A204.1 (cell line): Measurements from ENCODE around the gene EXOSC3.
"Not testable (repeated sequence)": the region's sequence is repeated elsewhere in the genome, so short reads cannot be mapped to it uniquely, and the experiment has no call there.

Experiments
- FAIRE-seq: peaks from 2 replicates; lab custom pipeline; 2012; peaks lifted over from hg19 to GRCh38; lab: Jason Lieb, UNC

EXOSC3 gene

GRCh38 chr9:37775216-37775919 is 9.5 kb downstream of the EXOSC3 start:
- no peak for FAIRE-seq

GRCh38 chr9:37769995-37770394 is 14.9 kb downstream of the EXOSC3 start:
- FAIRE-seq = no peak

- no peak for FAIRE-seq
Measured at GRCh38 chr9:37769306-37769705, 15.6 kb downstream of the EXOSC3 start.

- not testable (repeated sequence) for FAIRE-seq
Measured at GRCh38 chr9:37765263-37765662, 19.6 kb downstream of the EXOSC3 start.

GRCh38 chr9:37761511-37761910 is 23.4 kb downstream of the EXOSC3 start:
- FAIRE-seq = no peak

- no peak for FAIRE-seq
Measured at GRCh38 chr9:37760416-37761161, 24.3 kb downstream of the EXOSC3 start.

- no peak for FAIRE-seq
Measured at GRCh38 chr9:37758747-37759146, 26.1 kb downstream of the EXOSC3 start.

GRCh38 chr9:37753489-37754190 is 31.2 kb downstream of the EXOSC3 start, which contains the start of gene TRMT10B:
Gene TRMT10B, plus strand, starts transcription at chr9:37753805. Its CDS starts 8,127 bp downstream, at chr9:37761932.
- FAIRE-seq = no peak

- no peak for FAIRE-seq
Measured at GRCh38 chr9:37752642-37753488, 32.0 kb downstream of the EXOSC3 start.

- not testable (repeated sequence) for FAIRE-seq
Measured at GRCh38 chr9:37752112-37752511, 32.8 kb downstream of the EXOSC3 start.

GRCh38 chr9:37751704-37752103 is 33.2 kb downstream of the EXOSC3 start:
- not testable (repeated sequence) for FAIRE-seq

- no peak for FAIRE-seq
Measured at GRCh38 chr9:37751186-37751585, 33.7 kb downstream of the EXOSC3 start.

GRCh38 chr9:37749129-37749528 is 35.7 kb downstream of the EXOSC3 start:
- FAIRE-seq = no peak

GRCh38 chr9:37747271-37747753 is 37.6 kb downstream of the EXOSC3 start:
- peak; percentile 85 for FAIRE-seq

- FAIRE-seq = no peak
Measured at GRCh38 chr9:37746448-37747270, 38.2 kb downstream of the EXOSC3 start.

- FAIRE-seq = no peak
Measured at GRCh38 chr9:37745970-37746369, 38.9 kb downstream of the EXOSC3 start.

- FAIRE-seq = no peak
Measured at GRCh38 chr9:37740631-37741328, 44.1 kb downstream of the EXOSC3 start.

GRCh38 chr9:37740128-37740527 is 44.7 kb downstream of the EXOSC3 start:
- no peak for FAIRE-seq

- no peak for FAIRE-seq
Measured at GRCh38 chr9:37739222-37739621, 45.6 kb downstream of the EXOSC3 start.

GRCh38 chr9:37732952-37733351 is 51.9 kb downstream of the EXOSC3 start:
- no peak for FAIRE-seq
